KOPT-K1 (cell line): Measurements from ENCODE around the gene NEURL1B.
"Not testable (repeated sequence)": the region's sequence is repeated elsewhere in the genome, so short reads cannot be mapped to it uniquely, and the experiment has no call there.

ENCODE experiments used
- H3K27ac ChIP-seq: fragments of 200-600 bp; sonication (generic); 2 replicates; pipeline ENCODE4 v1.5.1; 2016; ENCODE audit warnings: antibody characterized with exemption, mild to moderate bottlenecking, low read depth, low read length; ENCODE audit not compliant: poor library complexity, severe bottlenecking
- H3K36me3 ChIP-seq: fragments of 200-600 bp; sonication (generic); 2 replicates; pipeline ENCODE4 v1.5.1; 2017; ENCODE audit warnings: antibody characterized with exemption, mild to moderate bottlenecking, low read length, moderate library complexity; ENCODE audit not compliant: insufficient read depth
- H3K9me3 ChIP-seq: fragments of 200-600 bp; sonication (generic); 2 replicates; pipeline ENCODE4 v1.5.1; 2017; ENCODE audit warnings: antibody characterized with exemption, low read length, mild to moderate bottlenecking; ENCODE audit not compliant: insufficient read depth, poor library complexity, severe bottlenecking

The NEURL1B gene

DNA sequence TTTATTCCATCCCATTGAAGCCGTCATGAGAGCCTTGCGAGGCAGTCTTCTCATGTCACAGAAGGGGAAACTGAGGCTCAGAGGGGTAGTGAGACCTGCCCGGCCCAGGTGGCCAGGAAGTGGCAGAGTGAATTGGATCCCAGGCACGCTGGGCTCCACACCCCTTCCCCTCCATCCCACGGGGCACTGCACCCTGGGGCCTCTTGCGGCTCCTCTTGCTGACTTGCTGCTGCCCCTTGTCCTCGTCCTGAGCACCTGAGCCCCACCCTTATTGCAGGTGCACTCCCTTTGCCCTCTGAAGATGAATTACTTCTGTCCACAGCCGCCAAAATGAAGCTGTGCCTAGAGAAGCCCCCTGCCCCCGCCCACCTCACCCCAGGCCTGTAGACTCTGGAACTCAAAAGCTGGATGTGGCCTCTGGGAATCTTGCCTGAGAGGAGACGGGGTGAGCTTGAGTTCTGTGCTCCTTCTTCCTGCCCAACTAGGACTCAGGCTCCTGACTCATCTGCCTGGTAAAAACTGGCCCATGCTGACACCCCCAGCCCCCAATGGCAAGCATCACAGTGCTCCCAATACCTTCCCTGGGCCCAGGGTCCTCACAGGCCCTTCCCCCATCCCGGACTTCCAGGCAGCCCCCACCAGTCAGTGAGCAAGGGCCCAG lies 6.4 kb downstream of the NEURL1B start:
- H3K36me3 ChIP-seq = no peaks in the 10 kb centered on the region
- no peaks in the 10 kb centered on the region for H3K9me3 ChIP-seq
- no peak overlapping the region for H3K27ac ChIP-seq

DNA sequence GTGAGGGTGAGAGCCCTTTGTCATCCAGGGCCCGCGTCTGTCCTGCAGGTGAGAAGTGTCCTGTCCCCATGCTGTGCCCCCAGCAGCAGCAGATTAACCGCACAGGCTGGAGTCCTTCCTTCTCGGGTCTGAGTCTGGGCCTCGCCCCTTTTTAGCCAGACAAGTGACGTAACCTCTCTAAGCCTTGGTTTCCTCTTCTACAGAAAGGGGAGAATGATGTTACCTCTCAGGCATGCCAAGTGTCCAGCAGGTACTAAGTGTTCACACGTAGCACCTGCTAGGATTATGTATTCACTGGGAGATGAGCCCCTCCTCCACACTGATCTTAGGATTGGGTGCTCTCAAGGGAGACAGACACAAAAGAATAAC lies 6.9 kb downstream of the NEURL1B start:
- no peak overlapping the region for H3K27ac ChIP-seq
- no peaks in the 10 kb centered on the region for H3K36me3 ChIP-seq
- H3K9me3 ChIP-seq = no peaks in the 10 kb centered on the region

DNA sequence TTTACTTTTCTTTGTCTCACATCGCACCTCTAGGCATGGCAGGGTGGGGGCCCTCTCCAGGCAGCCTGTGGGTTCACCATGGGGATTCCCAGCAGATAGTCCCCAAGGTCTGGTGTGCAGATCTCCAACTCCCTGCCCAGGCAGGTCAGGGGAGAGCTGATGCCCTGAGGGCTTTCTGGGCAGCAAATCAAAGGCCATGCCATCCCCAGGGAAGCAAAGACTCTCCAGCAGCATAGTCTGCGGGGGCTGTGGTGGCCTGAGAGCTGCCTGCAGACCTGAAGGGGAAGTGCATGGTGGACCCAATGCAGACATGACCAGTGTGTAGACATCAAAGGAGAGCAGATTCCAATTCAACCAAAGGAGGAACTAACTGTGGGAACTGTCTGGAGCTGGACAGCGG lies 7.7 kb downstream of the NEURL1B start:
- no peaks in the 10 kb centered on the region for H3K9me3 ChIP-seq
- no peaks in the 10 kb centered on the region for H3K36me3 ChIP-seq
- H3K27ac ChIP-seq = no peak overlapping the region

DNA sequence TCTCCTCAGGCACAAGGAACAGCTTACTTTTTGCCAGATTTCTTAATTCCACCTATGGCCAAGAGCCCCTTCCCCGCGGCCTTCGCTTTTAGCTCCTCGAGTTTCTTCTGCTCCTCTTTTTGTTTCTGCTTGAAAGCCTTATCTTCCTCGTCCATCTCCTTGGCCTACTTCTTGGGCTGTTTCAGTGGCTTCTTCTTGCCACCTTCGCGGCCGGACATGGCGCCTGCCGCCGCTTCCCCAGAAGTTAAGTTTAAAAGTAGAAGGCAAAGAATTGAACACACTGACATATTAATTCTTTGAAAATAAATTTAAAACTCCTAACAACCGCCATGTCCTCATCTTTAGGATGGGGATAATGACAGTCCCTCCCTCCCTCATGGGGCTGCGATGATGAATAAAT lies 15.4 kb downstream of the NEURL1B start:
- peaks cover 24% of the 10 kb centered on the region for H3K9me3 ChIP-seq
- H3K36me3 ChIP-seq = not testable (repeated sequence)

DNA sequence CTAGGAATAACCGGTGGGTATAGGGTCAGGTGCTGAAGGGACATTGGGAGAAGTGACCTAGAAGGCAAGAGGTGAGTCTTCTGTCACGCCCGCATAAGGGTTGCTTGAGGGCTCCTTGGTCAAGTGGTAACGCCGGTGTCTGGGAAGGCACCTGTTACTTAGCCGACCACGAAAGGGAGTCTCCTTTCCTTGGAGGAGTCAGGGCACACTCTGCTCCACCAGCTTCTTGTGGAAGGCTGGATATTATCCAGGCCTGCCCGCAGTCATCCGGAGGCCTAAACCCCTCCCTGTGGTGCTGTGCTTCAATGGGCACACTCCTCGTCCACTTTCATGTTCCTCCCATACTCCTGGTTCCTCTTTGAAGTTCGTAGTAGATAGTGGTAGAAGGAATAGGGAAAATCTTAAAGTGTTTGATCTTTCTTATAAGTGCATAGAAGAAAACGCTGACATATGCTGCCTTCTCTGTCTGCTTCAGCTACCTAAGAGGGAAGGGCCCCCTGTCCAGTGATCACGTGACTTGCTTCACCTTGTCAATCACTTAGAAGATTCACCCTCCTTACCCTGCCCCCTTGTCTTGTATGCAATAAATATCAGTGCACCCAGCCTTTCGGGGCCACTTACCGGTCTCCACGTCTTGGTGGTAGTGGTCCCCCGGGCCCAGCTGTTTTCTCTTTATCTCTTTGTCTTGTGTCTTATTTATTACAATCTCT lies 16.6 kb downstream of the NEURL1B start:
- H3K9me3 ChIP-seq = peaks cover 24% of the 10 kb centered on the region
- not testable (repeated sequence) for H3K36me3 ChIP-seq, H3K27ac ChIP-seq

More for the DNA sequence above, 15.4 kb downstream of the NEURL1B start:
- H3K27ac ChIP-seq = not testable (repeated sequence)

DNA sequence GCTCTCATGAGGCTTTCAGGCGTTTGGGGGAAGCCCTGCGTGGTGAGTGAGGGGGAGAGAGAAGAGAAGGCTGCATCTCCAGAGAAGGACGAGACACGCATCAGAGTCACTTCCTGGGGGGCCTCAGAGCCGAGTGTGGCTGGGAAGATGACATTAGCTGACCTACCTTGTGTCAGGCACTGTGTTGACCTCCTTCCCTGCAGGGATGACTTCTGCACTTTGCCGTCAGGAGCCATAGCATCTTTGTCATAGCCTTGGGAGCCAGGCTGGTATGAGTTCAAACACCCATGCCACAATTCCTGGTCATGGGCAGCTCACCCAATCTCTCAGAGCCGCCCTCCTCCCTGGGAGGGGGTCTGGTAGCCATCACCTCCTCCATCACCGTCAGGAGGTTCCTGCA lies 17.3 kb downstream of the NEURL1B start:
- H3K9me3 ChIP-seq = peaks cover 24% of the 10 kb centered on the region
- H3K36me3 ChIP-seq = no peaks in the 10 kb centered on the region
- H3K27ac ChIP-seq = no peak overlapping the region

DNA sequence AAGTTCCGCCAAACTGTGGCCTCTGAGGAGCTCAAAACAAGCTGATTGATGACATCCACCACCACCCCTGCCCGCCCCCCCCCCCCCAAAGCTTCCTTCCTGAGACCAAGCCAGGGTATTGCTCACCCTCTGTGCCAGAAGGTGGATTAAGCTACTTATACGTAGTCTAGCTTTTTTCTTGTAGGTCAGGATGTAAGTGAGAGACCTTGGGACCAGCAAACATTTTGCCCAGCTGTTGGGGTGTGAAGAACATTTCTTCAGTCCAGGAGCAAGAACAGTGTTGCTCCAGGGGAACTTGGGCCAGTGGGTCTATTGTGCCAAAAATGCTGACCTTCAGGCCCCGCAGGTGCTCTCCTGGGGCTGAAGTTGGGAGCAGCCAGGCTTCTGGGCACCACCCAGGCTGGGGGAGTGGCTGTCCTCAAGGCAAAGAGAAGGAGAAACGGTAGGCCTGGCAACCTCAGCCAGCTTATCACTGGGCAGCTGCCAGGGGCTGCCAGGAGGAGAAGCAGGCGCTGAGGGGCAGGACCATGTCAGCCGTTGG lies 18.0 kb downstream of the NEURL1B start:
- Histone ChIP-seq H3K36me3 (no peaks in the 10 kb centered on the region), H3K27ac (no peak overlapping the region)

DNA sequence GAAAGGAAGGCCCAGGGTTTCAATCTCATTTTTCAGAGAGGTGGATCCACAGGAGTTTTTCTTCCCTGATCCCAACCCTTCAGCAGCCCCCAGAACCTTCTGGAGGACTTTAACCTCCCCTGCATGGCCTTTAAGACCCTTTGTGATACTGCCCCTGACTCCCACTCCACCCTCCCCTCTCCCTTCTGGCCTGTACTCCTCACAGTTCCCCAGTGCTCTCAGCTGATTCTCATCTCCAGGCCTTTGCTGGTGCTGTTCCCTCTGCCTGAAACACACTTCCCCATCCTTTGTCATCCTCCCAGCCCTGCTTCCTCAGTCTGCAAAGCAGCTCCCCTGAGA lies 18.5 kb downstream of the NEURL1B start:
- H3K9me3 ChIP-seq = peaks cover 24% of the 10 kb centered on the region
- H3K36me3 ChIP-seq = no peaks in the 10 kb centered on the region
- no peak overlapping the region for H3K27ac ChIP-seq

More for the DNA sequence above, 18.0 kb downstream of the NEURL1B start:
- H3K9me3 ChIP-seq = peaks cover 24% of the 10 kb centered on the region

DNA sequence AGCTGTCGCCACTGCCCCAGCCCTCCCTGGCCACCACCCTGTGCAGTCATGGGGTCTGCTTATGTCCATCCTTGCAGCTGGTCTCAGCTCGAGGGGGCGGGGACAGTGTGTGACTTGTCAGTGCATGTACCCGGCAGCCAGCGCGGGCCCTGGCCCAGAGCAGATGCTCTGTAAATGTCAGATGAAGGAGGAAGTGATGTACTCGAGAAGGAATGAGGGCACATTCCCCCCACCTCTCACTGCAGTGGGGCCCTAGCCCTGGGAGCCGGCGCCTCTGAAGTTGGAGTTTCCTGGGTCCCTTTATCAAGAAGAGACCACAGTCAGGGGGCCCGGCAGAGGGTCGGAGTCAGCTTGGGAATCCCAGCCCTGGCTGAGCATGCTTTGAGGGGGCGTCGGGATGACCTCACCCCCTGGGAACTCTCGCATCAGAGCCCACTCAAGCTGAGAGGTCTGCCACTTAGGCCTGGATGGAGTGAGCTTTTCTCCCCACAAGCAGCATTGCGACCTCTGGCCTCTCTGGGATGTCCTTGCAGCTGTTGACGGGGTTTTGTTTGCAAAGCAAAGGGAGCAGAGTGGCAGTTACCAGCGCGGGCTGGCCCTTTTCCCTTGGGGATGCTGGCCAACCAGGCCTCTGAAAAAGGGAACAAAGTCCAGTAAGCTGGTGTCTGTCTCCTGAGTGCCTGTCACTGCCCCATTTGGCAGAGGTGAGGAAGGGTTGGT lies 19.0 kb downstream of the NEURL1B start:
- H3K27ac ChIP-seq = no peak overlapping the region
- peaks cover 19% of the 10 kb centered on the region for H3K9me3 ChIP-seq
- H3K36me3 ChIP-seq = no peaks in the 10 kb centered on the region

DNA sequence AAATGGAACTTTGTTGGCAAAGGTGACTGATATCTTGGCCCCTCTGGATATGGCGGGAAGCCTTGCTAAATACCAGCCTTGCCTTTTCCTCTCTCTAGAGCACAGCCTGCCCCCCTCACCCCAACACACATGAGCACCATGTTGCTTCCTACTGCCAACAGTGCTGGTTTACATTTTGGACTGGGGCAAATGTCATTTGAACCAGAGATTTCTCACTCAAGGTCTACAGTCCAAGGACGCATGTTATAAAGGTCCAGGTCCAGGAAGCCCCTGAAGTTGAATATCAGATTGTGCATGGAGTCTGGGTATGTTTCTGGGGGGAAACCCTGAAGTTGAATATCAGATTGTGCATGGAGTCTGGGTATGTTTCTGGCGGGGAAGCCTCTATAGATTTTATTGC lies 19.9 kb downstream of the NEURL1B start:
- H3K36me3 ChIP-seq = no peaks in the 10 kb centered on the region
- H3K27ac ChIP-seq = no peak overlapping the region
- peaks cover 10% of the 10 kb centered on the region for H3K9me3 ChIP-seq

DNA sequence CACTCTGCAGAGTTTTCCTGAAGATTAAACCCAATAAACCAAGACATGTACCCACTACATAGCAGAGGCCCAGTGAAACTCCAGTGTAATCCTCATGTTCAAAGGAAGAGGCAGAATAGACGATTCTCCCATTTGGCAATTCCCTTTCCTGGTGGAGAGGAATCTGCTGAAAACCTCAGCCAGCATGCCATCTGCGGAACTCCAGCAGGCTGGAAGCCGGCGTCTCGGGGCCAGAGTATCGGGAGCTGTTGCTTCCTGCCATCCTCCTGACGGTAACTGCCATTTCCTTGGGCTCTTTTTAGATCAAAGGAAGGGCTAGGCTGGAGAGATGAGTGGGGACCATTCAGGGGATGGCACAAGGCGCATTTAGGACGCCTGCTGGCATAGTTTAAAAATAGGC lies 20.5 kb downstream of the NEURL1B start:
- Histone ChIP-seq H3K27ac (no peak overlapping the region), H3K9me3 (peaks cover 6% of the 10 kb centered on the region), H3K36me3 (no peaks in the 10 kb centered on the region)

DNA sequence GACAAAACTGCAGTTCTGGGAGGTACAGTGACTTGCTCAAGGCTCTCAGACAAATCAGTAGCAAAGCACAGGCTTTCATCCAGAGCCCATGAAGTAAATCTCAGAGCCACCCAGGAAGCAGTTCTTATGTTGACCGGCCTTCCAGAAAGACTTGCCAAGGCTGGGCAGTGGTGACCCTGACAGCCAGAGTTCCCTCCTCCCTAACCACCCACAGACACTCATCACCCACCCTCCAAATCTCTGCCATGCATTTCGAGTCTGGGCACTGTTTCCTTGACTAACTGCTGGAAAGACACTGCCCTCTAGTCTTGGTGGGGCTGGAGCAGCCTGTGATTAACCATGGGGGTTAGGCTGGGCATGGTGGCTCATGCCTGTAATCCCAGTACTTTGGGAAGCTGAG lies 21.5 kb downstream of the NEURL1B start:
- no peak overlapping the region for H3K27ac ChIP-seq
- no peaks in the 10 kb centered on the region for H3K36me3 ChIP-seq
- no peaks in the 10 kb centered on the region for H3K9me3 ChIP-seq

DNA sequence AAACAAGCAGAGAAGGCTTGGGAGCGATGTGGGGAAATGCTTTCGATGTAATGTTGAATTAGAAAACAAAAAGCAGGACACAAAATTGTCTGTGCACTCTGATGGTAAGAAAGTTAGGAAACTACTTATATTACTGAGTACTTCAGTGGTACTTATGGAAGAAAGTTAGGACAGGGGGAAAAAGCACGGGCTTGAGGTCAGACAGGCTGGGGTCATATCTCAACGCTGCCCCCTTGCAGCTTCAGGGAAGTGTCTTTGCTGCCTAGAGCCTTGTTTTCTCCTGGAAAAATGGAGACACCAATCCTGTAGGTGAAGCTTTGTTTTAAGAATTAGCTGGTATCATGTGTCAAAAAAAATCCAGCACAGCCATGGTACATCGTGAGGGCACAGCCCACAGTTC lies 23.0 kb downstream of the NEURL1B start:
- Histone ChIP-seq H3K36me3 (no peaks in the 10 kb centered on the region), H3K9me3 (no peaks in the 10 kb centered on the region), H3K27ac (no peak overlapping the region)

DNA sequence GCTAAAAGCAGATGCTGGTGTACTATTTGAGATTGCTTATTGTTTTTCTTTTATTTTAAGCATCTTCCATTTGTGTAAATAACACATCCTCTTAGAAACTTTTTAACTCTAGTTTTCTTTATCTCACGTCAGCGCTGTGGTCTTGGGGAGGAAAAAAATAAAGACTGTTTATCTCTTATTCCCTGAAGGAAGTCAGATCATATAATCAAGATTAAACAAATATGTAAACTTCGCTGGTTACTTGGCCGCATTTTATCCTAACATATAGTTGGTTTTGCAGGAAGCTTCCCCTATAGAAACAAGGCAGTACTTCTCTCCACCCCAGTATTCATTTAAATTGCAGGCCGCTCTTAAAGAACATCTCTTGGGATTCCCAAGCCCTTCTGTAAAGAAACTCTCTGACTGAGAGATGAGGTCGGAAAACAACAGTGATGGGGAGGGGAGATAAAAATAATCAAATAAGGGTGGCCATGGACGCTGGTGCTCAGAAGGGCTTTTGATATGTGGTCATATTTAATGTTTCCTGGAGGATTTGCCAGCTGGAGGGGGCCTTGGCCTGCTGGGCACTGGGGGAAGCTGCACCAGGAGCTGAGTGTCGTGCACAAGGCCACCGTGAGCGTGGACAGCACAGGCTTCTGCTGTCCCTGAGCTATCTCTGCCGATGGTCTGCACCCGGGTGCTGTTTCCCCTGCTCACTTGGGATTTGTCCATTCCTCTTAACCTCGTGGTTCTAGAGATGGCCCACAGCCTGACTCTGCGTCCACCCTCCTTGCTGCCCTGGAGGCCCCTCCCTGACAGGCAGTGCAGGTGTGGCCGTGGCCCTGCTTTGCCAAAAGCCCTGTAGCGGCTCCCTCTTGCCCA lies 23.8 kb downstream of the NEURL1B start:
- Histone ChIP-seq H3K36me3 (no peaks in the 10 kb centered on the region), H3K9me3 (no peaks in the 10 kb centered on the region), H3K27ac (no peak overlapping the region)

DNA sequence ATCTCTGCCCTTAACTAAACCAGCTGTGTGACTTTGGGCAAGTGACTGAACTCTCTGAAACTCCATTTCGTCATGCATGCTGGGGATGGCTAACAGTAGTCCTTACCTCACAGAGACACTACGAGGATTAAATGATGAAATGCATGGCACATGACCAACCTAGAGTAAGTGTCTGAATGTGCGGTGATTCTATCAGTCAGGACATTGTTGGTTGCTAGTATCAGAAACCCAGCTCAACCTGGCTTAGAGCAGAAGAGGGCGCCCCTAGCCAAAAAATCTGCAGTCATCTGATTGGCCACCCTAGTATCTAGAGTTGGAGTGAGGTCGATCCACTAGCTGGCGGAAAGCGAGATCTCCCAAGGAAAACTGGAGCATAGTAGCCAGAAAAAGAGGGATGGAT lies 25.2 kb downstream of the NEURL1B start:
- H3K36me3 ChIP-seq = no peaks in the 10 kb centered on the region
- no peak overlapping the region for H3K27ac ChIP-seq
- H3K9me3 ChIP-seq = no peaks in the 10 kb centered on the region
